B cell (primary cell): ENCODE data around the gene UNC13A. TPM values are rescaled to one million over a fixed set of nuclear protein-coding genes. Genes with fewer than 3 reads are reported as not detected.

Source experiments
- ATAC-seq: fragments of 200-7000 bp; cut with Tn5 transposase; one replicate; pipeline ENCODE4 v1.10.0; 2021; ENCODE audit warnings: low read depth, mild to moderate bottlenecking, moderate number of reproducible peaks, moderate library complexity
- CTCF ChIA-PET: fragments of 350-600 bp; sonication (Branson Sonifier 250); formaldehyde crosslinking; loops from one replicate; lab custom pipeline; 2021; ENCODE audit warnings: antibody characterized with exemption, inconsistent platforms; lab: Charles Lee
- POLR2A ChIA-PET: fragments of 350-600 bp; sonication (Branson Sonifier 250); formaldehyde crosslinking; loops from one replicate; lab custom pipeline; 2021; ENCODE audit warnings: antibody characterized with exemption; lab: Charles Lee
- DNase-seq: peaks from one replicate; pipeline ENCODE4 v3.0.0; 2013
- H2AFZ ChIP-seq: 2 replicates; pipeline ENCODE4 v1.6.1; 2012; ENCODE audit warnings: mild to moderate bottlenecking, low read depth, low read length; ENCODE audit not compliant: insufficient read depth, poor library complexity, severe bottlenecking
- H3K27ac ChIP-seq, 2 donors: 1 replicate in 1 of 2; 2 replicates in 1 of 2; pipeline ENCODE4 v1.5.1; 2012 to 2013; ENCODE audit warnings: low read length in 2 of 2, mild to moderate bottlenecking in 2 of 2, moderate library complexity in 1 of 2
- H3K27me3 ChIP-seq, 4 experiments: fragments of 200-600 bp in 1 of 4; sonication (generic) in 1 of 4; replicated peaks in 1 of 4; 1 replicate in 2 of 4; 2 replicates in 2 of 4; pipeline versions ENCODE4 v1.6.1 to v1.7.0; 2013 to 2016; ENCODE audit warnings: low read length in 3 of 4, mild to moderate bottlenecking in 2 of 4, mixed read lengths in 1 of 4, moderate library complexity in 1 of 4; ENCODE audit not compliant: insufficient read depth in 4 of 4, control insufficient read depth in 3 of 4; ENCODE audit errors: control extremely low read depth in 1 of 4
- H3K36me3 ChIP-seq, 2 experiments: replicated peaks in 1 of 2; 1 replicate in 1 of 2; 2 replicates in 1 of 2; pipeline versions ENCODE4 v1.6.1 to v1.7.1; 2013; ENCODE audit warnings: low read length in 1 of 2; ENCODE audit not compliant: insufficient read depth in 2 of 2, control insufficient read depth in 1 of 2; ENCODE audit errors: control extremely low read depth in 1 of 2, extremely low read depth in 1 of 2
- H3K4me1 ChIP-seq, 2 donors: fragments of 200-600 bp in 1 of 2; sonication (generic) in 1 of 2; 1 replicate in 1 of 2; 2 replicates in 1 of 2; pipeline versions ENCODE4 v1.5.1 to v1.6.1; 2013 to 2017; ENCODE audit warnings: low read length in 2 of 2; ENCODE audit not compliant: control insufficient read depth in 2 of 2, insufficient read depth in 2 of 2
- H3K4me2 ChIP-seq: replicated peaks from 2 replicates; pipeline ENCODE3; 2012; ENCODE audit warnings: mild to moderate bottlenecking, low read depth, low read length; ENCODE audit not compliant: poor library complexity, severe bottlenecking
- H3K4me3 ChIP-seq, 5 experiments: fragments of 200-600 bp in 1 of 5; sonication (generic) in 1 of 5; 1 replicate in 3 of 5; 2 replicates in 2 of 5; pipeline versions ENCODE4 v1.5.1 to v1.7.0; 2011 to 2016; ENCODE audit warnings: low read length in 4 of 5, mild to moderate bottlenecking in 4 of 5, low read depth in 2 of 5, control low read depth in 1 of 5, moderate library complexity in 1 of 5; ENCODE audit not compliant: insufficient read depth in 1 of 5; ENCODE audit errors: control extremely low read depth in 1 of 5, extremely low read depth in 1 of 5
- H3K79me2 ChIP-seq: fragments of 200-600 bp; sonication (generic); one replicate; pipeline ENCODE4 v1.6.0; 2016; ENCODE audit warnings: low read length; ENCODE audit not compliant: control insufficient read depth, insufficient read depth
- H3K9ac ChIP-seq: fragments of 200-600 bp; sonication (generic); 2 replicates; pipeline ENCODE4 v1.6.1; 2017; ENCODE audit warnings: mild to moderate bottlenecking, low read length, moderate library complexity
- H3K9me3 ChIP-seq, 3 donors: one replicate each; pipeline versions ENCODE4 v1.6.1 to v1.7.1; 2013; ENCODE audit warnings: low read length in 2 of 3; ENCODE audit not compliant: control insufficient read depth in 2 of 3, insufficient read depth in 1 of 3; ENCODE audit errors: control extremely low read depth in 1 of 3
- H4K20me1 ChIP-seq: 2 replicates; pipeline ENCODE4 v1.6.0; 2012; ENCODE audit warnings: mild to moderate bottlenecking, low read length; ENCODE audit not compliant: insufficient read depth, control insufficient read depth, poor library complexity, severe bottlenecking
- H3K27ac Mint-ChIP-seq: one replicate; pipeline ENCODE4 v1.8.0; 2021; ENCODE audit warnings: mixed read lengths
- H3K27me3 Mint-ChIP-seq: one replicate; pipeline ENCODE4 v1.8.0; 2021; ENCODE audit warnings: mixed read lengths
- H3K4me1 Mint-ChIP-seq: one replicate; pipeline ENCODE4 v1.8.0; 2021; ENCODE audit warnings: mixed read lengths
- H3K4me3 Mint-ChIP-seq: one replicate; pipeline ENCODE4 v1.8.0; 2021; ENCODE audit warnings: mixed read lengths
- H3K9me3 Mint-ChIP-seq: one replicate; pipeline ENCODE4 v1.8.0; 2022; ENCODE audit warnings: mixed read lengths; ENCODE audit not compliant: insufficient read depth
- CTCF ChIP-seq: fragments of 200-600 bp; IDR thresholded peaks from one replicate; pipeline ENCODE4 v1.8.0; 2022; ENCODE audit warnings: antibody characterized with exemption, mild to moderate bottlenecking
- EZH2 ChIP-seq: IDR thresholded peaks from 2 replicates; pipeline ENCODE4 v1.6.1; 2012; ENCODE audit warnings: borderline replicate concordance, low read depth, mild to moderate bottlenecking, moderate library complexity, low read length; ENCODE audit not compliant: insufficient read depth, poor library complexity, severe bottlenecking
- WGBS: methylation state at CpG from one replicate; pipeline ENCODE4 v1.1.5; 2013; ENCODE audit warnings: missing lambda C conversion rate; ENCODE audit not compliant: insufficient coverage; 5-methylcytosine and 5-hydroxymethylcytosine counted together
- intact Hi-C: fragments of 100-400 bp; cut with micrococcal nuclease; formaldehyde crosslinking; loops from one replicate; pipeline ENCODE4 v1.10.0; 2022
- polyA plus RNA-seq: library from polyadenylated mRNA; depleted of rRNA; stranded (reverse); fragments of >200 nt; gene quantifications from 2 replicates; pipeline ENCODE4 v1.2.3, GENCODE V29; 2012
- total RNA-seq, 2 donors: library from RNA; stranded (reverse); fragments of 120-200 nt in 1 of 2; gene quantifications; 1 replicate in 1 of 2; 2 replicates in 1 of 2; pipeline versions ENCODE4 v1.2.3 to v1.2.4, GENCODE V29; 2013 to 2022

UNC13A gene
- total and polyA plus RNA-seq, 2 donors (not counting 1 experiment from before 2014, with no cell fraction given) = 0.10 TPM; not detected in 1

- Histone ChIP-seq H3K79me2 (no peaks in the 10 kb centered on the region), H3K4me2 (no peak overlapping the region), H3K36me3 (no peaks in the 10 kb centered on the region), H3K4me3 (no peak overlapping the region), H3K4me1 (peaks cover 17 to 19% of the 10 kb centered on the region in 2 donors), H2AFZ (no peak overlapping the region), H3K27ac (no peak overlapping the region), H3K9me3 (peaks cover 0 to 20% (median 0%) of the 10 kb centered on the region in 3 donors), H4K20me1 (no peaks in the 10 kb centered on the region), H3K27me3 (peaks cover 0 to 35% (median 17%) of the 10 kb centered on the region in 4 experiments), H3K9ac (no peak overlapping the region)
- ChIA-PET POLR2A (no interaction called here), CTCF (no interaction called here)
- no peak overlapping the region for H3K27ac Mint-ChIP-seq
- H3K4me1 Mint-ChIP-seq = peaks cover 16% of the 10 kb centered on the region
- WGBS = 83% methylated on average over 3 of the region's 4 CpGs
- no peak for TF ChIP-seq CTCF
- no peak for TF ChIP-seq EZH2
- peaks cover 53% of the 10 kb centered on the region for H3K27me3 Mint-ChIP-seq
- H3K9me3 Mint-ChIP-seq = no peaks in the 10 kb centered on the region
- ATAC-seq (no peak), DNase-seq (no peak)
- intact Hi-C loops = no loop called here
- no peak overlapping the region for H3K4me3 Mint-ChIP-seq
These were observed 9.3 kb downstream of the UNC13A start for GRCh38 chr19:17678836-17679235.

GRCh38 chr19:17677002-17677401, 11.2 kb downstream of the UNC13A start:
- Histone ChIP-seq H3K4me3 (no peak overlapping the region), H3K9ac (no peak overlapping the region), H3K79me2 (no peaks in the 10 kb centered on the region), H3K27me3 (peaks cover 0 to 30% (median 14%) of the 10 kb centered on the region in 4 experiments), H3K4me1 (peaks cover 17 to 19% of the 10 kb centered on the region in 2 donors), H2AFZ (no peak overlapping the region), H4K20me1 (no peaks in the 10 kb centered on the region), H3K36me3 (no peaks in the 10 kb centered on the region), H3K27ac (no peak overlapping the region), H3K4me2 (no peak overlapping the region), H3K9me3 (peaks cover 0 to 17% (median under 1%) of the 10 kb centered on the region in 3 donors)
- H3K9me3 Mint-ChIP-seq = no peaks in the 10 kb centered on the region
- CTCF ChIA-PET = interaction anchor here (0.6 kb wide), 1 partner anchor 41 kb away, joined by 3 read pairs; no protein-coding TSS in a partner anchor
- H3K27me3 Mint-ChIP-seq = peaks cover 39% of the 10 kb centered on the region
- POLR2A ChIA-PET = no interaction called here
- no peak overlapping the region for H3K4me3 Mint-ChIP-seq
- no peak overlapping the region for H3K27ac Mint-ChIP-seq
- intact Hi-C loops = no loop called here
- TF ChIP-seq CTCF (peak; percentile 23), EZH2 (no peak)
- peaks cover 16% of the 10 kb centered on the region for H3K4me1 Mint-ChIP-seq
- WGBS = 44% methylated on average over 1 of the region's 2 CpGs
- DNase-seq (no peak), ATAC-seq (no peak)
